GM21528 (cell line): ENCODE results near the gene SCYL1.
"Not testable (repeated sequence)": the region's sequence is repeated elsewhere in the genome, so short reads cannot be mapped to it uniquely, and the experiment has no call there.

Experiments
- ATAC-seq: cut with Tn5 transposase; IDR thresholded peaks from one replicate; pipeline ENCODE4 v1.9.1; 2021; ENCODE audit warnings: mild to moderate bottlenecking, moderate library complexity; ENCODE audit not compliant: unreplicated experiment, low FRiP score

SCYL1 gene

DNA sequence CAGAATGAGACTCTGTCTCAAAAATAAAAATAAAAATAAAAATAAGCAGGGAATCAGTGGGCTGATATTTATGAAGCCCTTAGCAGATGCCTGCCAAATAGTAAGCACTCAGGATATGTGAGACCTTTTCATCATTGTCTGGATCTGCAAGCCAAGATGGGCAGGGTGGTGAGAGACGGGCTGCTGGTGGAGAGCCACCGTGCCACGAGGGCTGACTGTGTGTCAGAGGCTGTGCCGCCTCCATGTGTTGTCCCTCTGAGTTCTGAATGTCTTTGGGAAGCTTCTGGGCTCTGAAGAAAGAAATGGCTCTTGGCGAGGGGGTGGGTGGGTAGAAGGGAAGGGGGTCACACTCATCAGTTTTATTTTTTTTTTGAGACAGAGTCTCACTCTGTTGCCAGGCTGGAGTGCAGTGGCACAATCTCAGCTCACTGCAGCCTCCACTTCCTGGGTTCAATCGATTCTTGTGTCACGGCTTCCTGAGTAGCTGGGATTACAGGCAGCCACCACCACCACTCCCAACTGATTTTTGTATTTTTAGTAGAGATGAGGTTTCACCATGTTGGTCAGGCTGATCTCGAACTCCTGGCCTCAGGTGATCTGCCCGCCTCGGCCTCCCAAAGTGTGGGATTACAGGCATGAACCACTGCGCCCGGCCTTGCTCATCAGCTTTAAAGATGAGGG is 40.1 kb downstream of the SCYL1 start:
- ATAC-seq: not testable (repeated sequence)

- ATAC-seq: no peak
Measured at GRCh38 chr11:65565624-65566453, 41.0 kb downstream of the SCYL1 start.

DNA sequence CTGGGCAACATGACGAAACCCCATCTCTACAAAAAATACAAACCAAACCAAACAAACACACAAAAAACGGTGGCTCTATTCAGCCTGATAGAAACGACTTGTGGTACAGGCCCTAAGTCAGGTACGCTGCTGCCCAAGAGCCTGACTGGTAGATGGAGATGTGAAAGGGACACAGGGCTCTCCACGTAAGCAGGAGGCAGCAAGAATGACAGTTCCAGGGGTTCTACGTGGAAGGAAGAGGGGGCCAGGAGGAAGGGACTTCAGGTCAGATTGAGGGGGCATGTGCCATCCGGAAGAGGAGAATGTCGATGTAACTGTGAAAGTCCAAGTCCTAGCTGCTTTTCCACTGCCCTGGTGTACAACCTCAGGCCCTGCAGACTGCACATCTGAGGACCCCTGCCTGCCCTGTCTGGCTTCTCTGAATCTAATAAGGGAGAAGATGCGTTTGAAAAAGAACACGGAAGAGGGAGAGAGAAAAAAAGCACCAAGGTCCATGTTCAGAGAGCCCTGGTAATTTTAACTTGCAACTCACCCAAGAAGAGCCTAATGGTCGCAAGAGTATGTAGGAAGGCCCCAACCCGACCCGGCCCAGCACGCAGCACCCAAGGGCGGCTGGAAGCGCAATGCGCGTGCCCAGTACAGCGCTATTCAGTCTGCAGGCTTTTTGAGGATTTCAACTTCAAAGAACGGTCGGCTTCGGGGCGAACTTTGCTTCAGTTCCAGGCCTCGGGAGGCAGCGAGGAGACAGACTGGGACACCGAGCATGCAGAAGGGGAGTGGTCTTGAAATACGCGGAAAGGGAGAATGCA is 44.5 kb downstream of the SCYL1 start:
- ATAC-seq: peak; percentile 8

DNA sequence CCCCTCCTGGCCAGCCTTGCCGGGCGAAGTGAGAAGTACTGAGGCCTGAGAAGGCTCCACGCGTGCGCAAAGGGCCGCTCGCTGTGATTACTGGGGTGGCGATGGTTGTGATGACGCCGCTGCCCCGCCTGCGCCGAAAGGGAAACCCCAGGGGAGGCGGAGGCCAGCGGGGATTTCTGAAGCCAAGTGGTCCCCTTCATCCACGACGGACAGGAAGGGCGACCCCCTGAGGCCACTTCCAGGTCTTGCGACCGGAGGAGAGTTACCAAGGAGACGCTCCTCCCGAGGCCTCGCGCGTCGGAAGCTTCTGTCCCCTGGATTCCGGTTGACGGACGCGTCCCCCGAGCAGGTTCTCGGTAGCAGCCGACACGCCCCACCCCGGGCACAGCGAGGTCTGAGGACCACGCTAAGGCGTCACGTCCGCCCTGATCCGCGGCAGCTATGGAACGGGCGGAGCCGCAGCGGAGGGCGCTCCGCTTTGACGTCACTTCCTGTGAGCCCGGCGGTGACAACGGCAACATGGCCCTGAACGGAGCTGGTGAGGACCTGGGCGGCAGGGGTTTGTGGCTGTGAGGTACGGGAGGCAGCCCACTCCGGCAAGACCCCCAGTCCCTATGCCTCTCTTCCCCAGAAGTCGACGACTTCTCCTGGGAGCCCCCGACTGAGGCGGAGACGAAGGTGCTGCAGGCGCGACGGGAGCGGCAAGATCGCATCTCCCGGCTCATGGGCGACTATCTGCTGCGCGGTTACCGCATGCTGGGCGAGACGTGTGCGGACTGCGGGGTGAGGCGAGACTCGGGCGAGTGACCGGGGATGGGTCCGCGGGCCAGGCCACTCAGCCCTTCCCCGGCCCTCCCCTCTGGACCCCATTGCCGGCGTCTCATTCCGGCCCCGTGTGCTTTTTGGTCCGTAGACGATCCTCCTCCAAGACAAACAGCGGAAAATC is 45.4 kb downstream of the SCYL1 start, which contains the start of gene ZNRD2:
TSS of gene ZNRD2 (plus strand) at position 505 of the 946 bp plus-strand sequence. CDS start at position 520, 15 bp downstream.
- ATAC-seq: peak; percentile 56

DNA sequence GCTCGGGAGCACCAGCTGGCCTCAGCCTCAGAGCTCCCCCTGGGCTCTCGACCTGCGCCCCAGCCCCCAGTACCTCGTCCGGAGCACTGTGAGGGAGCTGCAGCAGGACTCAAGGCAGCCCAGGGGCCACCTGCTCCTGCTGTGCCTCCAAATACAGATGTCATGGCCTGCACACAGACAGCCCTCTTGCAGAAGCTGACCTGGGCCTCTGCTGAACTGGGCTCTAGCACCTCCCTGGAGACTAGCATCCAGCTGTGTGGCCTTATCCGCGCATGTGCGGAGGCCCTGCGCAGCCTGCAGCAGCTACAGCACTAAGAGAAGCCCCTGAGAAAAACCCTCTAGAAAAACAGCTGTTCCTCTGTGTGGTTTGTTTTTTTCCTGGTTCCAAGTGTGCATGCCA is 46.5 kb downstream of the SCYL1 start:
- ATAC-seq: no peak

- no peak for ATAC-seq
Measured at GRCh38 chr11:65571940-65572339, 47.1 kb downstream of the SCYL1 start.

GRCh38 chr11:65572356-65573051 is 47.6 kb downstream of the SCYL1 start, which contains the start of gene FAM89B:
Gene FAM89B, plus strand, starts transcription at chr11:65572538. Its CDS starts 132 bp downstream, at chr11:65572670.
- ATAC-seq: no peak

DNA sequence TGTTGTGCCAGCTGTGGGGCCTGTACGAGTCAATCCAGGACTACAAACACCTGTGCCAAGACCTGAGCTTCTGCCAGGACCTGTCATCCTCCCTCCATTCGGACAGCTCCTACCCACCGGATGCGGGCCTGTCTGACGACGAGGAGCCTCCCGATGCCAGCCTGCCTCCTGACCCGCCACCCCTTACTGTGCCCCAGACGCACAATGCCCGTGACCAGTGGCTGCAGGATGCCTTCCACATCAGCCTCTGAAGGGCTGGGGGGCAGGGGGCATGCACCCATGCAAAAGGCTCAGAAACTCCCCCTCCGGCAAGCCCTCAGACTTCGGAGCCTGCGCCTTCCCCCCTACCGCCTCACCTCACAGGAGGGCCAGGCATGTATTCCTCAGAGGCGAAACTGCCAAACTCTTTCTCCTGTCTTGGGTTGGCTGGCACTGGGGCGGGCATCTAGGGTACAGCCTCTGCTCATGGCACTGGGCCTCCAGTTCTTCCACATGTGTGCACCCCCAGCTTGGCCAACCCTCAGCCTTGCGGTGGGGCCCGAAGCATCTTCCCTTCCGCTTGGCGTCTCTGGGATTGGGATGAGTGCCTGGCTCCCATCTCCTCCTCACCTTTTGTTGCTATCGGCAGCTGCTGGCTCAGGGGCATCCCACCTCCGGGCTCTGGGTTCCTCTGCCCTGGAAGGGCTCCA is 48.7 kb downstream of the SCYL1 start:
- no peak for ATAC-seq

DNA sequence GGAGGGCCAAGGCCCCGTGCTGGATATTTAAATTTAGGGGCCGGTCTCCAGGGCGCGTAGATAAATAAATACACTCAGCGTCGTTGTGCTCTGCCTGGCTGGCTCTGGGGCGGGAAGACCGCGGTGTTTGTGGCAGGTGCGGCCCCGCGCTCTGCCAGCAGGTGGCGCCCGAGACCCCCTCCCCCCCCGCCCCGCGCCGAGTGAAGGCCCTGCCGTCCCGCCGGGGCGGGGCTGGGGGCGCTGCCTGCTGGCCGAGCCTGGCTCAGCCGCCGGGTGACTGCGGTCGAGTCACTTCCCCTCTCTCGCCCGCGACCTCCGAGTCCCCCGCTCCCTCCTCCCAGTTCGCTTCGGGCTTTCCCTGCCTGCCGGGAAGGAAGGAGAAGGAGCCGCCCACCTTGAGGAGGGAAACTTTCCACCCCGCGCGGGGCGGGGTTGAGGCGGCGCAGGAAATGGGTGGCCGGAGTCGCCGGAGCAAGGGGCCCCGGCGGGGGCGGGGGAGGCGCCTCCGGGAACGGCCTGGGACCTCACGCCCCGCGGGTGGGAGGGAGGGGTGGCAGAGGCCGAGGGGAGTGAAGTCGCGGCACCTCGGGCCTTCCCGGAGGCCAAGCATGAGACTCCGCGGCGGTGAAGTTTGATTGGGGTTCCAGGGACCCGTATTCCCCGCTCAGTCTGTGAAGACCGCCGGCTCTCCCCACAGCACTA is 49.4 kb downstream of the SCYL1 start:
- no peak for ATAC-seq

GRCh38 chr11:65574811-65575567 is 50.1 kb downstream of the SCYL1 start:
- no peak for ATAC-seq

- no peak for ATAC-seq
Measured at GRCh38 chr11:65575568-65576231, 50.8 kb downstream of the SCYL1 start, which contains the start of gene EHBP1L1. Gene EHBP1L1, plus strand, starts transcription at chr11:65576053. Its CDS starts 250 bp downstream, at chr11:65576303.

DNA sequence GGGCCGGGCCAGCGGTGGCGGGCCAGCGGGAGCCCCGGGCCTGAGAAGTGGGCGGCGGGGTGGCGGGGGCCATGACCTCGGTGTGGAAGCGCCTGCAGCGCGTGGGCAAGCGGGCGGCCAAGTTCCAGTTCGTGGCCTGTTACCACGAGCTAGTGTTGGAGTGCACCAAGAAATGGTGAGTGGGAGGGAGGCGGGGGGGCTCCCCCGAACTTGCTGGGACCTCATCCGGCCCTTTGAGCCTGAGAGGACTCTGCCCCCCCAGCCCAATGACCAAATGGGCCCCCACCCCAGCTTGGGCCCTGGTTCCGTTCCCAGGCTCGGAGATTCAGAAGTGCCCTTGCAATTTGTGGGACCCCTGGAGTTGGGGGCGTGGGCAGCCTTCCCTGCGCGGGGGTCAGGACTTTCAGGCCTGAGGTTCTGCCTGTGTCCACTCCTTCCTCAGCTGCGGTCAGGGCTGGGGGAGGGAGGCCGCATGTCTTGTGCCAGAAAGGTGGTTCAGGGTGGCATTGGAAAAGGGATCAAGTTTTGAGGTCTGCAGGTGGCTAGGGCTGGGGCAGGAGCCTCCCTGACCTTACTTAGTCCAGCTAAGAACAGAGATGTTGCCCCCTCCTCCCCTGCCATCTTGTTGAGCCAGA is 51.5 kb downstream of the SCYL1 start:
- no peak for ATAC-seq

DNA sequence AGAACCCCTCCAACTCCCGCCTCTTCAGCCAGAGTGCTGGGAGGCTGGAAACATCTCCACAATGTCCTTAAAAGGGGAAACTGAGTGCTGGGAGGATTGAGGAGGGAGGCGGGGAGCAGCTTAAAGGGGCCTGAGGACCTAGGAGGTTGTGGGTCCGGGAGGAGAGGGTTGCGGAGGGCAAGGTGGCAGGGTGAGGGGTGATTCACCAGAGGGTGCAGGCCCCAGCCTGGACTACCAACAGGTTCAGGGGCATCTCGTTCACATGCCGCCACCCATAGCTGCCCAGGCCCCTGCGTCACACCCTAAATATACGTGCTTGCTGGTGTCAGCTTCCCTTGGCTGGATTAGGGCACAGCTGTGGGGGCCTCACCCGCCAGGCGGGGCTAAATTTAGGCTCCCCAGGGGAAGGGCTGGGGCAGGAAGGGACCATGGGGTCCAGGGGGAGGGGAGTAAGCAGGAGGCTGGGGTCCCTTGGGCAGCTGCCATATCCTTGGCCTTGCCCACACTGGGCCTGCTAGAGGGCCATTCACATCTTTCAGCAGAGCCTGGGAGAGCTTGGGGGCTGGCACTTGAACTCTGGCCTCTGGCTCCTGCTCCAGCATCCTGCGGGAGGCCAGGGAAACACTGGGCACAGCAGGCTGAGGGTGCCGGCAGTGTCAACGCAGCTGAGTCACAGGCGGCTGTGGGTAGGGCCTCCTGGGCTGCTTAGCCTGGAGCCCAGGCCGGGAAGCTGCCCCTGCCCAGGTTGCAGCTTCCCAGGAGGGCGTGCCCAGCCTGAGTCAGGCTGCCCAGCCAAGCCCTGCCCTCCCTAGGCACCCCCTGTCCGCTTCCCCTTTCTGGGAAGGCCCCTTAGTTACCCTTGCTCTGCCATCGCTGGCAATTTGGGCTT is 52.2 kb downstream of the SCYL1 start:
- no peak for ATAC-seq

DNA sequence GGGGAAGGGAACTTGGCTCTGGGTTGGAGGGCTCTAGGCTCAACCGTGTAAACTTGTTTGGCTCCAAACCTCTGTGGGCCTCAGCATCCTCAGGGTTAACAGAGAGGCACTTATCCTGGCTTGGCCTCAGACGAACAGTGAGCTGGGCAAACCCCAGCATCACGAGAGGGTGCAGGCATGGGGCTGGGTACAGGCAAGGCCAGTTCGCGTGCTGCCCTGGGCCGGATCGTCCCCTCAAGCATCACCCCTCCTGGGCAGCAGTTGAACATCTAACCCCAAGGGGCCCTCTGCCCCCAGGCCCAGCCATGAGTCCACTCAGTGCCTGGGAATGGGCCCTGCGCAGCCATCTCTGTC is 52.9 kb downstream of the SCYL1 start:
- ATAC-seq: no peak

- ATAC-seq: no peak
Measured at GRCh38 chr11:65578134-65578533, 53.3 kb downstream of the SCYL1 start.
